ENCODE measurements around the gene TRIM68. TPM values are rescaled to one million over a fixed set of nuclear protein-coding genes. Genes with fewer than 3 reads are reported as not detected.

Gene TRIM68
- total RNA-seq, 4 donors from 2014 or later = 3.3 to 19.6 (median 15.6) TPM

GRCh38 chr11:4611986-4612385 lies 4.0 kb upstream of the TRIM68 start:
- Histone ChIP-seq H3K36me3 (no peaks in the 10 kb centered on the region), H3K4me3 (no peak overlapping the region), H3K9me3 (no peaks in the 10 kb centered on the region), H3K27me3 (no peaks in the 10 kb centered on the region), H3K4me1 (peaks cover 0 to 9% (median 0%) of the 10 kb centered on the region in 4 donors), H3K27ac (no peak overlapping the region)
- DNase-seq = no peak
- TF ChIP-seq POLR2A (IDR thresholded peaks at IDR 0.05) (no peak), CTCF (IDR thresholded peaks at IDR 0.05) (no peak)

- Histone ChIP-seq H3K9me3 (no peaks in the 10 kb centered on the region), H3K27me3 (no peaks in the 10 kb centered on the region), H3K4me1 (peaks cover 0 to 20% (median 3%) of the 10 kb centered on the region in 4 donors), H3K36me3 (no peaks in the 10 kb centered on the region), H3K4me3 (peak overlapping the region in 2 of 4 donors; percentile 3 to 4), H3K27ac (no peak overlapping the region)
- DNase-seq = no peak
- TF ChIP-seq CTCF (IDR thresholded peaks at IDR 0.05) (no peak), POLR2A (IDR thresholded peaks at IDR 0.05) (no peak)
Observed at GRCh38 chr11:4610258-4610935, 2.4 kb upstream of the TRIM68 start.

GRCh38 chr11:4607096-4607495 lies 935 bp downstream of the TRIM68 start:
- peak overlapping the region in 1 of 4 donors; percentile 86 for H3K27ac ChIP-seq
- no peaks in the 10 kb centered on the region for H3K9me3 ChIP-seq
- no peak for TF ChIP-seq CTCF (IDR thresholded peaks at IDR 0.05)
- no peak for TF ChIP-seq POLR2A (IDR thresholded peaks at IDR 0.05)
- no peak for DNase-seq
- H3K27me3 ChIP-seq = no peaks in the 10 kb centered on the region
- H3K4me3 ChIP-seq = peak overlapping the region; percentile 65 to 86 (median 75)
- peaks cover 0 to 20% (median 0%) of the 10 kb centered on the region in 3 donors for H3K36me3 ChIP-seq
- H3K4me1 ChIP-seq = peaks cover 0 to 20% (median 3%) of the 10 kb centered on the region in 4 donors

GRCh38 chr11:4606231-4607015 lies 1.6 kb downstream of the TRIM68 start:
- TF ChIP-seq POLR2A (IDR thresholded peaks at IDR 0.05) (no peak), CTCF (IDR thresholded peaks at IDR 0.05) (no peak)
- Histone ChIP-seq H3K4me3 (peak overlapping the region in 2 of 4 donors; percentile 65 to 86), H3K4me1 (peaks cover 0 to 20% (median 3%) of the 10 kb centered on the region in 4 donors), H3K36me3 (peaks cover 0 to 27% (median 0%) of the 10 kb centered on the region in 3 donors), H3K27ac (no peak overlapping the region), H3K27me3 (no peaks in the 10 kb centered on the region), H3K9me3 (no peaks in the 10 kb centered on the region)
- no peak for DNase-seq

- no peaks in the 10 kb centered on the region for H3K27me3 ChIP-seq
- H3K36me3 ChIP-seq = peaks cover 0 to 41% (median 0%) of the 10 kb centered on the region in 3 donors
Observed at GRCh38 chr11:4605057-4605456, 3.0 kb downstream of the TRIM68 start.

More at GRCh38 chr11:4605057-4605456, 3.0 kb downstream of the TRIM68 start:
- peaks cover 0 to 20% (median 3%) of the 10 kb centered on the region in 4 donors for H3K4me1 ChIP-seq
- DNase-seq = no peak
- no peak for TF ChIP-seq CTCF (IDR thresholded peaks at IDR 0.05)
- TF ChIP-seq POLR2A (IDR thresholded peaks at IDR 0.05) = no peak
- H3K4me3 ChIP-seq = no peak overlapping the region
- no peak overlapping the region for H3K27ac ChIP-seq
- H3K9me3 ChIP-seq = no peaks in the 10 kb centered on the region

Measured in Peyer's patch (tissue), 4 donors.